HG03175 (cell line): ENCODE results near the gene COPS9.

ENCODE experiments used
- ATAC-seq: cut with Tn5 transposase; IDR thresholded peaks from one replicate; pipeline ENCODE4 v1.9.1; 2021; ENCODE audit warnings: mild to moderate bottlenecking, moderate library complexity; ENCODE audit not compliant: unreplicated experiment

COPS9 gene

GRCh38 chr2:240151477-240152031 is 15.4 kb upstream of the COPS9 start:
- no peak for ATAC-seq

- no peak for ATAC-seq
These were observed 14.1 kb upstream of the COPS9 start for GRCh38 chr2:240149943-240150784.

GRCh38 chr2:240147911-240148587 is 11.9 kb upstream of the COPS9 start:
- ATAC-seq = no peak

- ATAC-seq = no peak
These were observed 11.3 kb upstream of the COPS9 start for GRCh38 chr2:240147382-240147781.

- no peak for ATAC-seq
These were observed 10.6 kb upstream of the COPS9 start for GRCh38 chr2:240146627-240147278.

- ATAC-seq = no peak
These were observed 10.0 kb upstream of the COPS9 start for GRCh38 chr2:240146141-240146561.

GRCh38 chr2:240145461-240145860 is 9.4 kb upstream of the COPS9 start:
- no peak for ATAC-seq

GRCh38 chr2:240144649-240145261 is 8.7 kb upstream of the COPS9 start:
- no peak for ATAC-seq

- peak; percentile 63 for ATAC-seq
These were observed 7.9 kb upstream of the COPS9 start for GRCh38 chr2:240143801-240144648.

- ATAC-seq = no peak
These were observed 7.2 kb upstream of the COPS9 start for GRCh38 chr2:240143276-240143675.

- ATAC-seq = no peak
These were observed 6.8 kb upstream of the COPS9 start for GRCh38 chr2:240142859-240143258.

- no peak for ATAC-seq
These were observed 6.2 kb upstream of the COPS9 start for GRCh38 chr2:240142256-240142775.

- ATAC-seq = no peak
These were observed 5.6 kb upstream of the COPS9 start for GRCh38 chr2:240141736-240142135.

GRCh38 chr2:240140920-240141319 is 4.8 kb upstream of the COPS9 start:
- no peak for ATAC-seq

- ATAC-seq = no peak
These were observed 4.4 kb upstream of the COPS9 start, which contains the start of gene OTOS for GRCh38 chr2:240140511-240140910. OTOS (minus strand) TSS chr2:240140658; CDS start chr2:240140326, 332 bp downstream.

GRCh38 chr2:240139666-240140393 is 3.7 kb upstream of the COPS9 start:
- ATAC-seq = no peak

- ATAC-seq = no peak
These were observed 2.9 kb upstream of the COPS9 start for GRCh38 chr2:240139011-240139441.

- ATAC-seq = no peak
These were observed 2.3 kb upstream of the COPS9 start for GRCh38 chr2:240138254-240138984.
